ENCODE measurements around the gene GRB14.
A peak's percentile ranks its signal among the peaks of the same experiment; 100 is the strongest.

GRB14 gene

DNA sequence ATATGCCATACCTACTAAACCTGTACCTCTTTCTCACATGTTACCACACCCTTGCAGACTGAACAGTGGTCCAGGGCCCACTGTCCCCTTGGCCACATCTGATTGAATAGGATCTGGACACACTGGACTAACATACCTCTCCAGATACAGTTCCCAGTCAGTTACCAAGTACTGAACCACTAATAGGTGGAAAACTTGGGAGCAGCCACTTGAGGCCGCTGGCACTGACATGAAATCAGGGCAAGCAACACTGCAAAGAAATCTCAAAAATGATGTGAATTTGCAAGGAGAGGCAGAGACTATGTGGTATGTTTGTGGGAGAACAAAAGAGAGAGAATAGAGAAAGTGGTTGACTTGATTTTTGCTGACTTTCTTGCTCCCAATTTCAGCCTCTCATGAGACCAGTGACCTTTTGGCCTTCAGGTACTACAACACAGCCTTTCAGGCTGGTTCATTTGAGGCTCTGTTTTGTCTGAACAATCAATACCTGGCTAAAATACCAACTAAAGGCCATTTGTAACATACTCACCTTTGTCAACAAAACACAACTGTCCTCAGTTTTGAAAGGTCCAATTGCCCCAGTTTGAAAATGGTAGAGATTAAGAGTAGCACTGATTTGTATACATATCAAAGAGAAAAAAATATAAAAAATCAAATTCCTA is 7.8 kb downstream of the GRB14 start:
- DNase-seq = no peak

DNA sequence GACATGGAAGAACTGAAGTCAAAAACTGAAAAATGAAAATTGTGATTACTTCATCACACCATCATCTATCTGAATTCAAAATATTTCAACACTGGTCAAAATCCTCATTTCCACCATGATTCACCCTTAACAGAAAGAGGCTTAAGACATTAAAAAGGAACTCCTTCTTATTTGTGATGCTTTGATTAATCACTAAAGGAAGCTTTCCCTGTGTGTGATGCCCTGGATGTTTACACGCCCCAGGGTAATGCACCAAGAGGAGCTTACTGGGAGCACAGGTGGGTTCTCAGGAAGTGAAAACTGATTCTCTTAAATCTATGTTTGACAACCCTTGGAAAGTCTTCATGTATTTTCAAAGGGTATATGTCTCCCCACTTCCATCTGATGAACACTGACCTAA is 11.5 kb downstream of the GRB14 start:
- no peak for DNase-seq

DNA sequence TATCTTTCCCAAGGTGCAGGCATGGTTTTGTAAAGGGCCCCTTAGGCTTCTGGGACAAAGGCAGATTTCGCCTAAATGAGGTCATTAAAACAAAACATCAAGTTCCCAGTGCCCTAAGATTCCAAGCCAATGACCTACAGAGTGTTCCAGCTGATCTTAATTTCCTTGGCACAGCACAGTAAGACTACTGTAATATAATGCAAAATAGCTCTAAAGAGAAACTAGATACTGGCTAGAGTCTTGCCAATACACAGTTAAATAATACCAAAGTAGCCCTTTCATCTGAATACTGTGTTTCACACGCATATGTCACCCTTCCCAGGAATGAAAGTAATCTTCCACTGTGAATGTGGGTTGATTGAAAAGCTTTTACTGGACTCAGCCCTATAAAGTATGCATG is 14.7 kb downstream of the GRB14 start:
- peak; percentile 75 for DNase-seq

DNA sequence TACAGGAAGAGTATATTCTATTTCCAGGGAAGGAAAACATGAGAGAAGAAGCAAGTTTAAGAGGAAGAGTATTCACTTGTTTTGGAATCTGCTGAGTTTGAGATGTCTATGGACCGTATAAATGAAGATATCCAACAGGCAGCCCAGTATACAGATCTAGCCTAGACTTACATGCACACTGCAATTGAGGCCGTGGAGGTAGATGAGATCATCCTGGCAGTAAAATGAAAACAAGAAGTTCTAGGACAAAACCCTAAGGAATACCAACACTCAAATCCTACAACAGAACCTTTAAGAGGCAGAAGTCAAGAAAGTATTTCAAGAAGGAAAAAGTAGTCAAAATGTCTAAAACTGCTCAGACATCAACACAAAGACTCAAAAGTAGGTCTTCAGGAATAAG is 16.0 kb downstream of the GRB14 start:
- DNase-seq = no peak

DNA sequence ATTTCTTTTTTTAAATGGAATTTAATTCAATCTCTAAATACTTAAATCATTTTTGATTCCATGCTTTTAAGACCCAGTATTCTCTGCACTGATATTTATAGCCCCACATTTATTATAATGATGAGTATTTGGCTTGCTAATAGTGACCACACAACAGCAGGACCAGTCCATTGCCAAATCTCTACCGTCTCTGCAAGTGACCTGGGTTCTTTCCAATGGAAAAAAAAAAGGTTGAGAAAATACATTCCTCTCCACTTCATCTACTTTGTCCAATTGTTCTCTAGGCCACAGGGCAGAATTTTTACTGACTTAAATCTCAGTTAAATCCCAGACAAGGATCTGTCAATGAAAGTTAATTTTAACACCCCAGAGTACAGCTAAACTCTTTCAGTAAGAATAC is 20.5 kb downstream of the GRB14 start:
- DNase-seq = no peak

DNA sequence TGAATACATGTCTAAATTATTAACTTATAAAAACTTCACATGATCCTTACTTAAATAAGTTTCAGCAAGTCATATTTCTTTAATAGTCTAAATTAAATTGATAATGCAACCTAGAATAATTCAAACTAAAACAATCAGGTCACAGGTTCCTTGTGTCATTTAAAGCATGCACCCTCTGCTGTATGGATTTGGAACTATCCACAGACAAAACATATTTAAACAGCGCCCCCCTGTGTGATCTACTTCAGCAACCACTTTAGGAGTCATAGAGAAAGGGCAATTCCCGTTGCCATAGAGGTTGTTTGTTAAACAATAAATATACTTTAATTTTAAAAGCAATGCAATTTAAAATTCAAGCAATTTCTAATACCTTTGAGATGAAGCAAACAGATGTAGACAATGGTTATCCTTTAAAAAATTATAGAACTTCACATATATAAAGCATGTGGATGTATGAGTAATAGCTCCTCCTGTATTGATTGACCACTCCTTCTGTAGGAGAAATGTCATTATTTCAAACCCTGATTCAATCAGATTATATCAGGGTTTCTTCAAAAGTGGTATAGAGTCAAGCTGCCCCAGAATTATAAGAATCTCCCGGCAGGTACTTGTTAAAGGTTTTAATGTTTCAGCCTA is 21.2 kb downstream of the GRB14 start:
- peak; percentile 68 for DNase-seq

DNA sequence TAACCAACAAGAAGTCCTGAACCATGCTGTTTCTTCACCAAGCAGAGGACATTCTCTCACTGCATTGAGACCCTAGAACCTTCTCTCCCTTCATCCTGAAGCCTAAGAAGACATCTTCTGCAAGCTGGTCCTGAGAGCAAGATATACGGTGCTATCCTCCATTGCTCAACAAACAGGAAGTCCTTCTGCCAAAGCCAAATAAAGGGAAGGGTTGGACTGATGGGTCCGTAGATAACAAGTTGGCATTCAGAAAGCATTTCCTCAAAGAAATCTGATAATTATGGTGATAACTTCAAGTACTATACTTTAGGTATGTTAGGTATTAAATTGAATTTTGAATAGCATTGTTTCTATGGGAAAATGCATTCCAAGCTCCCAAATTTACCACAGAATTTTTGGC is 23.3 kb downstream of the GRB14 start:
- no peak for DNase-seq

DNA sequence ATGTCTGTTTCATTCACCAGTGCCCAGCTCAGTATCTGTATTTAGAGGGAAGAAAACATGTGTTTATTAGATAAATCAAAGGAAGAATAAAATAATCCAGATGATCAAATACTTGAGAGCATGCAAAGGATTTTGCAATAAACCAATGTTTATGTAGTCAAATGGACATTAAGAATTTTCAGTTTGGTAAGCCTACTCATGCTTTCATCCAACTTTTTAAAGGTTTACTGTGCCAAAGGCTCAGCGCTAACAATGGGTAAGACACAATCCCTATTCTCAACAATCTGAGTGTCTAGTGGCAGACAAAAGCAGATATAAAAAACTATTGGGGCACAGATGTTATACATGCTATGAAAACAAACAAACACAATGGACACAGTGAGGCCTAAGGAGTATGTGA is 26.3 kb downstream of the GRB14 start:
- DNase-seq = no peak

DNA sequence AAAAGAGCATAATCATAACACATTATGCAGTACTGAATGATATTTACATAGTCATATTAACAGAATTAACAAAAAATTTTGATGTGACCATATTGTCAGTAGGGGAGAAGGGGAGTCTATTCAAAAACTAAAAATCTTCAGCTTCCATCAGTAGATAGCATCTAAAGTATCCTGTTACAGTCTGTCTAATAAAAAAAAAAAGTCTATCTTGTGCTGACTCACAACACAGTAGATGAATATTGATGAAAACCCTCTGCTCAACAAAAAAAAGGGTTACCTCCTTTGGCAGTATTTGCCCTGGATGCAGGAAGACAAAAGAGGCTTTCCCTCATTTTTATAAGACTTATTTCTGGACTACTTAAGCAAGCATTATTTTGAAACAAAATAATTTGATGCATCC is 27.3 kb downstream of the GRB14 start:
- no peak for DNase-seq

DNA sequence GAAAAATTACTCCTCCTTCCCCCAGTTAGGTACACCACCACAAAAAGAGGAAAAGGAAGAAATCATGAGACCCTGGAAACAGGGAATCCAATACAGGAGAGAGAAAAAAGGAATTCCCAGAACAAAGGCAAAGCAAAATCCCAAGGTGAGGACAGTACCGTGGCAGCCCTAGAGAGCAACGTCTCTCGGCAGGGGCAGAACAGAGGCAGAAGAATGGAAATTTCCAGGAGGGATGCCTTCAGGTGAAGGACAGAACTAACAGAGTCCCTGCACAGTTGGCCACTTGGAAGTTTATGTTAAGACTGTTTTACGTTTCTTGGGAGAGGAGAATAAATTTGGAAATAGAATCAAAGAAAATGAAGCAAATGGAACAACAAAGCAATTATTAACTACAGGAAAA is 27.7 kb downstream of the GRB14 start:
- DNase-seq = no peak

DNA sequence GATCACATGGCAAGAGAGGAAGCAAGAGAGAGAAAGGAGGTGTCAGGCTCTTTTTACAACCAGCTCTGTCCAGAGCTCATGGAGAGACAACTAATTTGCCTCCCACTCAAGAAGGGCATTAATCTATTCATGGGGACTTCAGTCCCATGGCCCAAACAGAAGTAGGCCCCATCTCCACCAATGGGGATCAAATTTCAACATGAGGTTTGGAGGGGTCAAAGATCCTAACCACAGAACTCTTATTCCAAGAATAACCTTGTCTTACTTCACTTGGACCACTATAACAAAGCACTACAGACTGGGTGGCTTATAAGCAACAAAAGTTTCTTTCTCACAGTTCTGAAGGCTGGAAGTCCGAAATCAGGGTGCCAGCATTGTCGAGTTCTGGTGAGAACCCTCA is 31.8 kb downstream of the GRB14 start:
- no peak for DNase-seq

DNA sequence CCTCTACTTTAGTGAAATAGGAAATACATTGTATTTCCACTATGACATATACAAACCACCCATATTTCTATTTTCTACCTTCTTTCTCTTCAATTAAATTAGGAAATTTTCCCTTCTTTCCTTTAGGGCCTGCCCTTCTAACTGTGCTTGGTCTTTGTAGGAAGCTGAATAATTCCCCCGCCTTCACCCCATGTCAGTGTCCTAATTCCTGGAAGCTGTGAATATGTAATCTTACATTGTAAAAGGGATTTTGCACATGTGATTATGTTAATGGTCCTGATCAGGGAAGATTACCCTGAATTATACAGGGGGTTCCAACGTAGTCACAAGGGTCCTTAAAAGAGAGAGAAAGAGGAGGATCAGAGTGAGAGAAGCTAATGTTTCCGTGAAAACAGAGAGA is 40.2 kb downstream of the GRB14 start:
- DNase-seq = no peak

DNA sequence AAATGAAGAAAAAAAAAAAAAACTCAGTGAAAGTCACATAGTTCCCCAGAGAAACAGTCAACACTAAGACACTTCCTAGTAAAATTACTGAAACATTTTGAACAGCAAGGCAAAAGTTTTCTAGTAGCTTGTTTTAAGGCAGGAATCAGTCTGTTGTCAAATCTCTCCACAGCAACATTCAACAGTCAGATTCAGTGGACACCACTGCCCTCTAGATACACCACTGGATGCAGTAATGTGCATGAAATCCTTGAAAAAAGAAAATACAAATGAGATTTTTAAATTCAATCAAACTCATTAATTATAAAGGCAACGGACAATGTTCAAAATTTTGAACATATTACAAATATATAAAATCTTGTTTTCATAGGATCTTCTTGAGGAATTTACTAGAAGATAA is 46.4 kb downstream of the GRB14 start:
- DNase-seq = no peak

DNA sequence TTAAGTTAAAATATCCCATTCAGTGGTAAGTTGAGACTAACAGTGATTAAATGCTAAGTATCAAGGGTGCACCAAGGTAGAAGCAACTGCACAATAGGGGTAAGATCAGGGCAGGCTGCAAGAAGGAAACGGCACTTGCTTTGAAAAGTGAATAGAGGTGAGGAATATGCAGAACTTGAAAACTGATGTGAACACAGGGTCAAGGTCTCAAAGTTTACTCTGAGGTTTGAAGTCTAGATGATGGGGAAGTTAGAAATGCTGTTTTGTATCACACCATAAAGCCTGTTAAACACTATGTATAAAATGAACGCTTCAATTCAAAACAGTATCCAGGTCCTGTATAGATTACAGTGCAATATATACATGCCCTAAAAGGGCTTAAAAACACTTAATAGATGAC is 50.8 kb downstream of the GRB14 start:
- no peak for DNase-seq

DNA sequence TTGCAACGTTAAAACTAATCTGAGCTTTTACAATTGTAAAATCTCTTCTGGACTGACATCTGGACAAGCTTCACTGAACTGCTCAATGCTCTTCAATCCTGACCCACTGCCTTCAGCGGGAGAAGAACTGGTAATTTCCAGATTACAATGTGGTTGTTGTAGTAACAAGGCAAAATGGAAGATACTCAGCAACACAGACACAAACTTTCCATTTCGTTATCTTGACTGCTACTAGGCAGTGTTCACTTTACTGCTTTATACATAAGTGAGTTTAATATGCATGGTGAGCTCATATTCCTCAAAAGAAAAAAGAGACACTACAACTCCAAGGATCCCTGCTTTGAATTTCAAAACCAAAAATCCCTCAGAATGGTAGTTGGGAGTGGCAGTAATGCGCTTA is 51.9 kb downstream of the GRB14 start:
- DNase-seq = no peak

DNA sequence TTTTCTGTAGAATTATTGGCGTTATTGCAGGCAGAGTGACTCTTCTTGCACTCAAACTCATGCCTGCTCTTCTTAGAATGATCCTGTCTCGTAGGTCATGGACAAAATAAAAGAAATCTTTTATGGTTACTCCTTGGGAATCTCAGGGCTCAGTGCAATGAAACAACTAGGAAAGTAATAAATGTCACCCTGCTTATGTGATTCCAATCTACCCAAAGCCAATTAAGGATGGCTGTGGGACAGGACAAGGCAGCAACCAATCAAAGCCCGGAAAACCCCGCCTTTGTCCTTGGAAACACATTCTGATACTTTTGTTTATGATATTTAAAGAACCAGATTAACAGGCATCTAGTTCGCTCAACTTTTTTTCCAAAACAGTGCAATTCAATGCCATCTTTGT is 53.0 kb downstream of the GRB14 start:
- no peak for DNase-seq

DNA sequence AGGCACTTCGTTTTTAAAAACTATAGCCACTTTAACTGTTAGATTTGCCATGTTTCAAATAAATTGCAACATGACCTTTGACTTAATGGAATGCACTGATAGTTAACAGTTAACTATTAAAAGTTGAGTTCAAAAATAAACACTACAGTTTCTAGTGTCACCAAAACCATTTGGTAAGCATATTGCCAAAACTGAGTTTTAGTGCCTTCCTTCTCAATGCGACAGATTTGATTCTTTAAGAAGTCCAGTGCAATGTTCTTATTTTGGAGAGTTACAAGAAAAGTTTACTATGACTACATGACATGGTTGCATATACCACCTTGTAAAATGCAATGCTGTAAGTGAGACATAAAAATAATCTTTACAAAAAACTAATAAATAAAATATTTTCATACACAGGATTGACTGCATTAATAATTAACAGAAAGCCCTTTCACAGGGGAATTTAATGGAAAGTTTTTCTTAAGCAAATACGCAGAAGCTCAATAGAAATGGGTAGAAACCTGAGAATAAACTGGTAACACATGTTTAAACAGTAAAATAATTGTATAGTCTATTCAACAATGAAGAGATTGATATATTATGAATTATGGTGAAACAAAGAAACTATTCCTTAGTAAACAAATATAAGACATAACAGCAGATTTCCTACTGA is 53.8 kb downstream of the GRB14 start:
- DNase-seq = no peak

DNA sequence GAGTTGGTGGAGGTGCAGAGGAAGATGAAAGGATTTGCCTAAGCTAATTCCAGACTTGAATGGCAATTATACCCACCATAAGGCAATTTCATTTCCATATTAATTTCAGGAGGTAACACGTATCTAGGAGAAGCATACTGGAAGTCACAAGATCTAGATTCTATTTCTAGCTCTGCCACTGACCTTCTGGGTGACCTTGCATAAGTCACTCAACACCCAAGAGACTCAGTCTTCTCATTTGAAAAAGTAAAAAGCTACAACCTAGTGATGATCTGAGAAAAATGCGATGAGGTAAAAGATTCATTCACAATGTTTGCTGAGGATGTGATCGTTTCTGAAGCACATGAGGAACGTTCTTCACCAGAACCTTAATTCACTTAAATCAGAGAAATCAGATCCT is 55.9 kb downstream of the GRB14 start:
- DNase-seq = no peak

DNA sequence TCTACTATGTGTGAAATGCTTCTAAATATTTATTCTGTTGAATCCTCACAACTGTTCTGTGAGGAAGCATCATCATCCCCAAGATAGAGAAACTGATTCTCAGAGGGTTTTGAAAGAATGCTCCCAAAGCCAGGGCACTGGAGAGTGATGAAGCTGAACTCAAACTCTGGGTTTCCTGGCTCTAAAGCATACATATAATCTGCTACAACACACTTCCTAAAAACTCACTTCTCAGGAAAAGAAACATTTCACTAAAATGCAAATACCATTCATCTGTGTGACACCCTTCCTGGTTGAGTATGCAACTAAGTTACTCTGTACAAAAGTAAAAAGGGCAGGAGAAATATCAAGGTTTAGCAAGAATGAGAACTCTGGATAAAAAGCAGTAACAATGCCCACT is 58.6 kb downstream of the GRB14 start:
- no peak for DNase-seq

DNA sequence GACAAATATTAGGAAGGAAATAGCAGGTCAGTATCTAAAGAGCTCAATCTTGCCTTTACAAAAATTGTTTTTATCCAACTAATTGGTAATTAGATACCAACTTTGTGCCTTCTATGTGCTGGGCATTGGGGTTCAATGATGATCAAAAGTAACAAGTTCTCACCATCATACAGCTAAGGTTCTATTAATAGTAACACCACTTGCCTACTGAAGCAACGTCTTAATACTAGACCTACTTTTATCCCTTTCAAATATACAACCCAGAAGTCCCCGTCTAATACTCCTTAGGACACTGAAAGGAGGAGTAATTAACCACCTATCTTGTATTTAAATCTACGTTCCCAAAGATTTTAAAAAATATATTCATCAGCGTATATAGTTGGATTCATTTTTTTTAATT is 59.3 kb downstream of the GRB14 start:
- DNase-seq = no peak

DNA sequence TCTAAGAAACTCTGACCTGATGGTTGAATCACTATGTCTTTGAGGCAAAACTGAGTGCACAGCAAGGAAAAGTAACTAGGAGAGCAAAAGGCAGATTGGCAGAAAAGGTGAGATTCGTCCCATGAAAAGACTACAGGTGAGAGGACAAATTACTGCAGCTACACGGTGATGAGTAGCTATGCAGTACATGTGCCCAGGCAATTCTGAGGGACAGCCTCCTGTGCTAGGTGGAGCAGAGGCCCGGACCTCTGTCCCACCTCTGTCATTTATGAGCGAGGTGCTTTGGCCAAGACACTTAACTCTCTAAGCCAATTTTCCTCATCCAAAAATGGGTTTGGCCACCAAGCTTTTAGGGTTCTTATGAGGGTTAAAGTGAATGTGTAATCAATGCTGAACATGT is 59.9 kb downstream of the GRB14 start:
- no peak for DNase-seq

DNA sequence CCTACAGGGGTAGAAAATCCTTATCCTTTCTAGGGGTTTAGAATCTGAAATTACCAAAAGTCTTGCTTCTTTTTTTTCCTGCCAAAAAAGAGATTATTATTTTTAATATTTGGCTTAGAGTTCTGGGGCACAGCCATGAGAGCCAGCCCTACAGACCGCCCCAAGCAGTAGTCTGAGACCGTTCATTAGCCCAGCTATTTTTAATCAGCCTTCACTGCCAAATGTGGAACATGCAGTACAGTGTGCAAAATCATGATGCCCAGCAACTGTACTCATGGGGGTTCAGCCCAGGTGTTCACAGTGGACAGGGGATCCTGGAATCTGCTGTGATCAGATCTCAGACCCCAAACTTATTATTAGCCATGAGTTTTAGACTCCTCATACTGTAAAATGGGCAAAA is 60.4 kb downstream of the GRB14 start:
- no peak for DNase-seq

DNA sequence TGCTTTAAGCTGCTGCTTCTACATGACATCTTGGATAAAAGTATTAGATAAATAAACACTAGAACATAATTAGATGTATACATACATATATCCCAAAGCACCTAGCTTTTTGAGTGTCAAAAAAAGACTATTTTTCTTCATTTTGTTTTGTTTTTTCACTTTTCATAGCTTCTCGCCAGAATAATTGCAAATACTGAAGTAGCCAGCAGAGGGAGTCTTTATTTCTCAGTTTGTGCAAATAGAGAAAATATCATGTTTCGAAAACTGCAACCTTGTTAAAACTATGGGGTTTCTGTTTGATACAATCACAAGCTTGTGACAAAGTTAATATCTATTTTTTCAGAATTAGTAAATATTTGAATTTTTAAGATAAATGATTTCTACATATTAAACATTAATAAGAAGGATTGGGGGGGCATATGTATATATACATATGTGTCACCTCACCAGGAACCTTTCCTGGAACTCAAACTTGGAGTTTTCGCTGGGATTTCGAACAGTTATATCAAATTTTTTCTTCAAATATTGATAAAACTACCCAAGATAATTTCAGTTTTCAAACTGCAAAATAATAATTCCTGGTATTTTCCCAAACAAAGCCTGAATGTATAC is 61.0 kb downstream of the GRB14 start:
- DNase-seq = peak; percentile 42

DNA sequence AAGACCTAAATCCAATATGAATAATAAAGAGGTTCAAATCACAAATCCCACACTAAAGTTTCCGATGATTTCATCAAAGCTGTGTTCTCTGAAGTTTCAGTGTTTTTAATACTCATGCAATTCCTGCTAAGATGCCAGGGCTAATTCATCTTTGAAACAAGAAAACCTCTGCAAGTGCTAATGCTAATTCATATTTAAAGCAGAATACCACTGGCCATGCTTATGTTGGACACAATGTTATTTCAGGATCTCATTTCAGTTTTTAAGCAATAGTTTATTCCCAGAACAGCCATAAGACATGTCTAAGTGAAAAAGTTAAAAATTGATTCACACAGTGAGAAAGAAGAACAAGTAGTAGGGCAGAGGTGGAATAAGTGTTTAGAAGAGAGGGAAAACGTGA is 62.8 kb downstream of the GRB14 start:
- no peak for DNase-seq

Measured in fibroblast of skin of scalp (primary cell).